Measurements from ENCODE around the gene CDH22.

GRCh38 chr20:46277602-46278001 is 30.7 kb downstream of the CDH22 start:
- TF ChIP-seq CTCF (conservative IDR thresholded peaks at IDR 0.05) (no peak), ZFX (IDR thresholded peaks at IDR 0.05) (no peak)

Measured in C4-2B (cell line).